GM19238 (cell line): Measurements from ENCODE around the gene TBC1D5.

Experiments
- DNase-seq: peaks from one replicate; pipeline ENCODE4 v3.0.0; 2011; ENCODE audit warnings: low spot score; ENCODE audit not compliant: insufficient read length

Gene TBC1D5

DNA sequence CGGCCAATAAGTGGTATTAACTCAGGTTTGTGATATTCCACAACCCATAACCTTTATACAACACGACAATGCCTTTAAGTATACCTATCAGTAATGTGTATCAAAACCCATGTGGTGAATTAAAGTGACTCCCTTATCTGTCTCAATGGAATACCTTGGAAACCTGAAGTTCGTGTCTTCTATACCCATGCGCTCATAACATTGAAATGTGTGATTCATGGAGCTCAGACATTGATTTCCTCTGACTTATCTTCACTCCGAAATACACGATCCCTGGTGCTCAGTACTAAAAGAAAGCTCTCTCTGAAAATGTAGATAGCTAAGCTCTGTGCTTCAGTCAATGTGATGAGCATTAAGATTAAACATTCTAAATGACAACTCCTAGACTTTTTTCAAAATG lies 140.3 kb downstream of the TBC1D5 start:
- no peak for DNase-seq

DNA sequence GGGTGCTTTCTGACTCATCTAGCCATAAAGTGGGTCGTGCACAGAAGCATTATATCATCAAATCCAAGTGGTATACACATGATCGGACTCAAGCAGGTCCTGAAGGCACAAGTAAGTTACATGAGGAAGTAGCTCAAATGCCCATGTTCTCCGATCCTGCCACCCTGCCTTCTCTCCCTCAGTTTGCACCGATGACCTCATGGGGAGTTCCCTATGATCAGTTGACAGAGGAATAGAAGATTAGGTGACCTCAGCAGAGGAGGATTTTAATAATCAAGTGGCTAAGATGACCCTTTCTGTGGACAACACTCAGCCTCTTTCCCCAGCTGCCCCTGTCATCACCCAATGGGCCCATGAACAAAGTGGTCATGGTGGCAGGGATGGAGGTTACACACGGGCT lies 149.5 kb downstream of the TBC1D5 start:
- no peak for DNase-seq

DNA sequence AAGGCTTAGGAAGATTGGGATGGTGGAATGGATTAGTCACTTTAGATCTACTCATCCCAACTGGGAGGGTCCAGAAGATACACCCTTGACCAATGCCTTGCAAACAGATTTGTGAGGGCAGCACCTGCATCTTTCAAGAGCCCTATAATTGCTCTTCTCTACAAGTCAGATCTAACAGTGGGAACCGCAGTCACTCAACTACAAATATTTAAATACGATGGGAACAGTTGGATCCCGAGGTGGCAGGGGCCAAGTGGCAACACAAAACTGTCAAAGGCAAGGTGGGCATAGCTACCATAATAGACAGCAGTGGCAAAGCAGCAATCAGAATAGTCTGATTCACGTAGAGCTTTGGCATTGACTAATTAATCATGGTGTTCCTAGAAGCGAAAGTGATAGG lies 152.0 kb downstream of the TBC1D5 start:
- no peak for DNase-seq

DNA sequence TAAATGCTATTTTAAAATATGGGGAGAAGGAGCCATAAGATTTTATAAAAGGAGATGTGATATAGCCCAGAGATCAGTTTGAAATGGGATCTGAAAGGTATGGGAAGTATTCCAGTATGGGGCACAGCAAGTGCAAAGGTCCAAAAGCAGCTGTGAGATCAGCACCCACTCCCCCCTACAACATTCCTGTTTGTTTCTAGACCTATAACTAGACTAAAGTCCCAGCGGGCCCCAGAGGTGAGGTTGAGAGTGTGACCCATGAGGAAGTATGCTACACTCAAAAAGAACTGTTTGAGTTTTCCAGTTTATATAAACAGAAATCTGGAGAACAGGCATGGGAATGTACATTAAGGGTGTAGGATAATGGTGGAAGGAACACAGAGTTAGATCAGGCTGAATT lies 152.5 kb downstream of the TBC1D5 start:
- DNase-seq, result no peak

DNA sequence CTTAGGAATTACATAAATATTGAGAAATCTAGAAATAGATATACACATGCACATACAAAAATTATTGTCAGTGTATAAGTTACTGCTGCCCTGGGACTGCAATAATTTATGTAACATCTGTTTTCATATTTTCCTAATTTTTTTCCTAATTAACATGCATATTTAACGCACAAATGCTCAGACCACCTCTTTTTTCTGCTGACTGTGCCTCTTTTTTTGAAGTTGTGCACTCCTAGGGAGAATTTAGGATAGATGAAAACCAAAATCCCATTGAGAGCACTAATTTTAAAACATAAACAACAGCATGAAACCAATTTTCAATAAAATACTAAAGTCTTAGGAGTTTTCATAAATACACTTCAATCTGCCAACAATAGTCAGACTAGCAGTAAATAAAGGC lies 154.0 kb downstream of the TBC1D5 start:
- DNase-seq, result no peak

DNA sequence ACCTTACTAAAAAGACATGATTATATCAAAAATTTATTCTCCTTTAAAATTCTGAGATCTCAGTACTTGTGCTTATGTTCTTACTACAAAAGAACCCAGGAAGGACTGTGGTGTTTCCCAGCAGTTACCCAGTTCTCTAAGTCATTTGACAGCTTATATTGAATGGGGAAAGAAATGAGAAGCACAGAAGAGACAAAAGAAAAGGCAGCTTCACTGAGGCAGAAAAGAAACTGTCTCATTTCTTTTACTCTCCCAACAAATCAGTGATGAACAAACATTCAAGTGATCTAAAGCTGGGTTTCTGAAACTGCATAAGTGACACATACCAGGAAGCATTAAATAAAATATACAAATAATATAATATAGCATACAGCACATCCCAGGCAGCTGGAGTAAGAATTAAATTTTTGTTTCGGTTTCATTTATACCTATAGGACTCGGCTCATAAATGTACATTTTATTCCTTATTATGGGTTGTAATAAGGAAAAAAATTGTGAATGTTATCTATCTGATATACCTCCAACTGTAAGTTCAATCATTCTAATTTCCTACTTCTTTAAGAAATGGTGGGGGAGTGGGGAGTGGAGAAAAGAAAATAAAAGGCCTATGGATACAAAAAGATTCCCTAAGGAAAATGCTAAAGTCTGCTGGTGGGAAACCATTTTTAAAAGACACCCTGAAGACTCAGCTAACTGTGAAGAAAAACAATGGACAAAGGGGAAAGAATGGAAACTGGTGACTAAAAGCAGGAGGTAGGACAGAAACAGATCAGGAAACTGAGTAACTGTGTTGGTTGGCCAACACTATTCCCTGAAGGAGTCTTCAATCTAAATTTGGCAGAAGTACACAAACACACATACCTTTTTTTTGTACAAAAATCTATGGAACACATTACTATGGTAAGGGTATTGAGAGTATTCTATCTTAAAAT lies 156.8 kb downstream of the TBC1D5 start:
- no peak for DNase-seq

DNA sequence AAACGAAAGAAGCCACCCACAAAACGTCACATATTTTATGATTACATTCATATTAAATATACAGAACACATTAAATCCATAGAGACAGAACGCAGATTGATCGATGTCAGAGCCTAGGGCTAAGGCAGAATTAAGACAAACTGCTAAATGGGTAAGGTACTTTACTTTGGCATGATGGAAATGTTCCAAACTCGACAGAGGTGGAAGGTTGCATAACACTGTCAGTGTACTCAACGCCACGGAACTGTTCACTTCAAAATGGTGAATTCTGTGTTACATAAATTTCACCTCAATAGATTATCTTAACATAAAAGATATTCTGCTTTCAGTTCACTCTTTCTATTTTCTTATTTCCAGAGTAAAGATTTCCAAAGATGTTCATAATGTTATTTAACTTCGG lies 158.4 kb downstream of the TBC1D5 start:
- no peak for DNase-seq

DNA sequence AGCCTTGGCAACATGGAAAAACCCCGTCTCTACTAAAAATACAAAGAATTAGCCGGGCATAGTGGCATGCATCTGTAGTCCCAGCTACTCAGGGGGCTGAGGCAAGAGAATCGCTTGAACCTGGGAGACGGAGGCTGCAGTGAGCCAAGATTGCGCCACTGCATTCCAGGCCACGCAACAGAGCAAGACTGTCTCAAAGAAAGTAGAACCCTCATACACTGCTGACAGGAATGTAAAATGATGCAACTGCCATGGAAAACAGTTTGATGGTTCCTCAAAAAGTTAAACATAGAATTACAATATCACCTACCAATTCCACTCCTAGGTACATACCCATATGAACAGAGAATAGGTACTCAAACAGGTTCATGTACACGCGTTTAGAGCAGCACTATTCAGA lies 158.9 kb downstream of the TBC1D5 start:
- no peak for DNase-seq

DNA sequence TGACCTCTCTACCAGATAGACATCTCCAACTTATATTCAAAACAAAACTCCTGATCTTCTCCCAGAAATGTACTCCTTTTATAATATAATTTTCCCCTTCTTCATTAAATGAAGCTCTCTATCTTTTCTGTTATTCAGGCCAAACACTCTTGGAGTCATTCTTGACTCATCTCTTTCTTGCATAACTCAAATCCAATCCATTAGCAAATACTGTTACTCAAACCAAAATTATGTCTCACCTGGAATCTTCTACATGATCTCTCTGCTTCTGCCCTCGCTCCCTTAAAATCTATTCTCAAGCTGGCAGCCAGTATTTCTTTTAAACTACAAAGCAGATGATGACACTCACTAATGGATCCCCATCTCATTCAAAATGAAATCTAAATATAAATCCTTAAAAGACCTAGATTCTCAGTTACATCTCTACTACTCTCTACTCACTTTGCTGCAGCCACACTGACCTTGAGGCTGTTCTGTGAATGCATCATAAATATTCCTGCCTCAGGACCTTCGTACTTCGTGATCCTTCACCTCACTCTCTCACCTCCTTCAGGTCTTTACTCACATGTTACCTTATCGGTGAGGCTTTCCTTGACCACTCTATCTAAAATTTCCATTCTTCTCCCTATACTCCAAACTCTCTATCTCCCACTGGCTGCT lies 160.9 kb downstream of the TBC1D5 start:
- no peak for DNase-seq

DNA sequence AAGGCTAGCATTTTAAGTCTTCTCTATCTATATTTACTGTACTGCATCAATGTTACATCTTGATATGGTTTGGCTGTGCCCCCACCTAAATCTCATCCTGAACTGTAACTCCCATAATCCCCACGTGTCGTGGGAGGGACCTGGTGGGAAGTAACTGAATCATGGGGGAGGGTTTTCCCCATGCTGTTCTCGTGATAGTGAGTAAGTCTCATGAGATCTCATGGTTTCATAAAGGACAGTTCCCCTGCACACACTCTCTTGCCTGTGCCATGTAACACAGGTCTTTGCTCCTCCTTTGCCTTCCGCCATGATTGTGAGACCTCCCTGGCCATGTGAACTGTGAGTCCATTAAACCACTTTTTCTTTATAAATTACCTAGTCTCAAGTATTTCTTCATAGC lies 161.5 kb downstream of the TBC1D5 start:
- DNase-seq, result no peak

DNA sequence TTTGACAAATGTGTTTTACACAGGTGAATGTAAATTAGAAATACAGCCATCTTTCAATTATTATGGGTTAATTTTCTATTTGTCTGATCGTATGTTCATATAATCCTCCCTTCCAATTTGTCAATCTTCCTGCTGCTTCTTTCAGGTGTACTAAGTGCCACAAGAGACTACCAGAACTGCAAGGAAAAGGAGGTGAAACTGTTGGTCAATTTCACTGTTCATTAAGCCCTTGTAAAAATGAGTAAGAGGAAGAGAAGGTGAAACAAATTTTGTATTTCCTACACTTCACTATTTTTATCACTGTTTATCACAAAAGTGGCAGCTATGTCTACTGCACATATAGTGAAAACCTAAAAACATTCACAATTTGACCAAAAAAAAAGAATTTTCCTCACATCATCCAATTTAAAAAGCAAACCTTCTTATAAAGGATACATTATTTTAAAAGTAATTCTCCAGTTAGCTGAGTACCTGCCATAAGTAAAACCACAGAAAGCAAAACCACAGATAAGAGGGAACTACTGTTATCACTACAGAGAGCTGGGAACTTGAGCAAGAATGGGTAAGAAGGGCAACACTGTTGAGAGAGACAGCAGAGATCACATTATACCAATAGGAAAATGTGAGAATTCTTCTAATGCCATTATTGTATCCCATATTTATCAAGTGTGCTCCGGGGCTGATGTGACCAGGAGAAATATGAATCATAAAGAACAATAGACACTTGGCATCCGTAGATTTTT lies 163.0 kb downstream of the TBC1D5 start:
- DNase-seq, result peak; percentile 9

DNA sequence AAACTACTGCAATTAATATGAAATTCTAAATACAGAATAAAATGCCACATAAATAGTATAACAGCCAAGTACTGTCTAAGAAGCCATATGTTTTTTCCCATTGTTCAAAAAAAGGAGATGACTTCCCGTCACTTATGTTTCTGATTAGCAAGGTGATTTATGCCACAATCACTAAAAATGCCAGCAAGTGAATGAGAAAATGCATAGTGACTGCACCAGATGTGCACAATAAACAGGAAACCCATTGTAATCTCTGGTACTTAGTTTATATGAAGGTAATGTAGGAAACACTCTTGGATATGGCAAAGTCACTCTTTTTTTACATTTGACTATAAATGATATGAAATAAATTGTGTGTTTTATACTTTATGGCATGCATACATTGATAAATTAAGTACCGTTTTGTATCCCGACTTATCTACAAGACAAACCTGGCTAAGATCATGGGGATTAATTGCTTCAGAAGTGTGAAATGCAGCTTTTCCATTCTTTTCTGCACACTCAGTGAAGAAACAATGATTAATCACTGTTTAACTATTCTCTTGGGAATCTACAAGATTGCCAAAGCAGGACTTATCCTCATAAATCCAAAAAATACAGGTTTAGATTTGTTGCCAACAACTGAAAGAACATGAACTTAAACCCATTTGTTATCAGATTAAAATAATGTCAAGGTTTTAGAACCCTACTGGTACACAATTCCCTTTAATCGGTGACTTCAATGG lies 164.5 kb downstream of the TBC1D5 start:
- DNase-seq, result no peak

DNA sequence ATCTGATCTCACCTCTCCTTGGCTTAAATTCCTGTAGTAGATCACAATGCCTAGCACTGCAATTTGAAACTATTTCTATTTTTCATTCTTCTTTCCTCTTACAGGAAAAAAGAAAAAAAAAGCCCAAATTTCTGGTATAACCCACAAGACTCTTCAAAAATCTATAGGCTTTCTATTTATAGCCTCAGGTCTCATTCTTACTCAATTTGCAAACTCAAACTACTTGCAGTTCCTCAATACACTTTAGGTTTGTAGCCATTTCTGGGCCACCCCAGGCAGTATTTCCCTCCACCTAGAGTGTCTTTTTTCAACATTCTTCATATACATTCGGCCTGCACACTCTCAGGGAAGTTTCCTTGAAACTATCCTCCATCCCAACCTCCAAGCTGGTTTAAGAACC lies 169.0 kb downstream of the TBC1D5 start:
- DNase-seq, result no peak

DNA sequence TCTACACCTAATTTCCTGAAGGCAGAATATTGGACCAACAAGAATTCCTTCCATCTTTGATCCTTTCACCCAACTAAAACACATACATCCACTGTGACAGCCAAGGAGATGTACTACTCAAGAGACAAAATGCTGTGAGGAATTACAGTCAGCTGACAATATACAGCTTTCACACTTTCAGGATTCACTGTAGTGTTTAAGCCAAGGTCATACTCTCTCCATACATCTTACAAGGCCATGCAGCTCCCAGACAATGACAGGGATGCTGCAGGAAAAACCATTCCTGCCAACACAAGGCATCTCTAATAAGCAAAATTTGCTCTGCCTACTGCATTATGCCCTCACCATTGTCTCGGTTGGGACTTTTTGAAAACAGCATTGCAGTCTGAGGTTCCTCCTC lies 170.7 kb downstream of the TBC1D5 start:
- DNase-seq, result no peak

DNA sequence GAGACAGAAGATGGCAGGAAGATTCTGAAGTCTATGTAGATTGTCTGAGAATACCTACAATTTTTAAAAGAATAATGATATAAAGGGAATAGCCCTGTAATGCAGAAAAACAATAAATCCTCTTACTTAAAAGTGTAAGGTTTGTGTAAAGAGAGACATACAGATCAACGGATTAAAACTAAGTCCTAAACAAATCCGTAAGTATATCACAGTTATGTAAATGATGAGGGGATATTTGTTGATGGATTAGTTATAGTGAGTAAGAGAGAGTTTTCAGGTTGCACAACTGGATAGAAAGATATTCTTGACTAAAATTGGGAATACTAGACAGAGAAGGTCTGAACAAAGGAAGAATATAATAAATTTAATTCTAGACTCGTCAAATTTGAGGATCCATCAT lies 179.6 kb downstream of the TBC1D5 start:
- DNase-seq, result no peak

DNA sequence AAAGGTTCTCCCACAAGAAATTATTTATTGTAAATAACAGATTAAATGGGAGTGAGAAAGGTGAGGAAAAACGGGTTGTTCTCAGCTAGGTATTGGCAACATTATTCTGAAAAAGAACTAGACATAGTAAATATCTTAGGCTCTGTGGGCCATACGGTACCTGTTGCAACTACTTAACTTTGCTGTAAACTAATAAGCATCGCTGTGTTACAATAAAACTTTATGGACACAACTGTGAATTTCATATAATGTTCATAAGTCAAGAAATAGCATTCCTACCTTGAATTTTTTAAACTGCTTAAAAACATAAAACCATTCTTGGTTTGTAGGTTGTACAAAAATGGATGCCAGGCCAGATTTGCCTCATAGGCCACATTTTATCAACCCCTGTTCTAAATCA lies 183.9 kb downstream of the TBC1D5 start:
- no peak for DNase-seq

DNA sequence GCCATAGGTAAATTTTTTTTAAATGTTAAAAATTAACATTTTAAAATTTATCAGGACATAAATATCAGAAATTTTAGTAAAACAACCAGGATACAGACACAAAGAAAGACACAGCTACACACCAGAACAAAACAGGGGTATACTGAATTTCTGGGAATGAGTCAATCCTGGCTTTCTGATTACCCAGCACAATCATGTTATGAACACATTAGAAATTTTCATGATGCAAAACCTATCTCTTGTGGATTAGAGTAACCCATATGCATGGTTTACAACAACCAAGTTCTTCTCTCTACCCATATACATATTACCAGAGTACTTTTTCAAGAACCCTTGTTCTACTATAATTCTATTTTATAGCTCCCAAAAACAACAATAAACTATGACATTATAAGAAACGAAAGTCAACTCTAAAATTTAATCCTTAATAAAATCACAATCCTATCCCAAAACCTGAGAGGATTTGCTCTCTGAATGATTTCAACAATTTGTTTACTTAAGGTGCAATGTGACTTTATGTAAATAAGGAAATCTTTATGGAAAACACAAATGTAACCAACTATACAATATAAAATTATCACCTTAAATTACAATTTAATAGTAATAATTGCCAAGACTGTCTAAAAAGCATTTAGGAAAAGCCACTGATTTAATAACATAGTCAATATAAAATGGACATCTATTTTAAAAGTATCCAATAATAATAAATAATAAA lies 184.5 kb downstream of the TBC1D5 start:
- no peak for DNase-seq

DNA sequence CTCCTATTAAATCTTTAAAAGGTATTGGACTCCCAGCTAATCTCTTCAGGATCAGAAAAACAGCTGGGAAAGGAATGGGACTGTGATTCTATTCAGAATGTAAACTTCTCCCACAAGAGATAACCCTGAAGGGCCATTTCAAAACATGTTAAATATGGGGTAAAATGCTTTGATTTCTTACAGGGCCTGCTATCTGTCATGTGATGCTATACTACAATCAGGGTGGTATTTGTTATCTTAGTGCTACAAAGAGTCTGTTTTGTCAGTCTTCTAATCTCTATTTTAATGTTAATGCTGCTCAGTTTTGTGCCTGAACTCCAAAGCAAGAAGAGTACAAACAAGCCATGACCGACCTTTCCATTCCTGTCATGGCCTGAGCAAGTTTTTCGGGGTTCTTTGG lies 186.9 kb downstream of the TBC1D5 start:
- no peak for DNase-seq

DNA sequence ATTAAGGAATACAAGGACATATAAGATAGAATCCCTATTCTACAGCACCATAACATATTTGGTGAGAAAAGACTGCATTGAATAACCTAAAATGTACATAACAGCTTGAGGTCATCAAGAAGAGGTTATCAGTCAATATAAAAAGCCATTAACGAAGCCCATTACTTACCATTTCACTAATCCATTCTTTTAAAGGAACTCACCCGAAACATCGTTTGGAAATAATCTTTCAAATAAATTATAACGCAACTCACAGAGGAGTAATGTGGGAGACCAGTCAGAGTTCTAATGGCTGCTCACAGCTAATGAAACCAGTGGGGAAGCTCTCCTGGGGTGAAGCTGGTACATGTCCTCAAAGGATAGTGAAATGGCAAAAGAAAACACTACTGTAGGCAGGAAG lies 188.4 kb downstream of the TBC1D5 start:
- DNase-seq, result no peak

DNA sequence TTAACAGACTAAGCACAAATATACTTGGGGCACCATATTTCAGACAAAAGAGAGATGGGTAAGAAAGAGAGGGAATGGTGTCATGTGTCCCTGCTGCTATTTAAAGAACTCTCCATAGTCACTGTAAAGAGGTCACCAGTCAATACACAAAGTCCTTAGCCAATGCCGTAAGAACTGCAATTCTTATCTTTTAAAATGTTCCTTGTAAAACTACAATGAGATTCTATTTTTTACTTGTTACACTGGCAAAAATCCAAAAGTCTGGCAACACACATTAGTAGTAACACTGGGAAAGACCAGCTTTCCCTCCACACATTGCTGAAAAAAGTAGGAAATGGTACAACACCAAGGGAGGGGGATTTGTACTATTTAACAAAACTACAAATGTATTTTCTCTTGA lies 189.4 kb downstream of the TBC1D5 start:
- DNase-seq, result no peak

DNA sequence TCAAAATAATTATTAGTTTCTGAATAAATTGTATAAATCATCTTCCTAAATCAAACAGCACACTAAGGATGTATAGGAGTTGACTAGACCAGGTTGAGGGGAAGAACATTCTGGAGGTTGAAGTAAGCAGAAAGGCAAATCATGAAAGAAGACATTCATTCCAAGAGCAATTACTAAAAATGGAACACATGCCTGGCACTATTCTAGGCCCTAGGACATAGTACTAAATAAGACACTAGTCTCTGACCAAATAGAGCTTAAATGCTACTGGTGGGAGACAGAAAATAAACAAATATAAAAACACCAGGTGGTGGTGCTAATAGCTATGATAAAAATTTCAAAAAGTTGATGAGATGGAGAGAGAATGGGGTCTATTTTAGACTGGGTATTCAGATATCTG lies 190.1 kb downstream of the TBC1D5 start:
- no peak for DNase-seq
